PC-9 (cell line): ENCODE results near the gene FAM83C. TPM values are rescaled to one million over a fixed set of nuclear protein-coding genes. Genes with fewer than 3 reads are reported as not detected.

Experiments
- BruUV-seq: library from RNA; stranded (reverse); fragments of 400-500 nt; replicated peaks from 2 replicates; lab custom pipeline; 2021; lab: Mats Ljungman, UMichigan
- CTCF ChIA-PET: fragments of 300-600 bp; sonication (Branson Sonifier 250); formaldehyde crosslinking; loops from one replicate; lab custom pipeline; 2022; ENCODE audit warnings: antibody characterized with exemption; lab: Charles Lee
- POLR2A ChIA-PET: fragments of 300-600 bp; sonication (Branson Sonifier 250); formaldehyde crosslinking; loops from one replicate; lab custom pipeline; 2022; ENCODE audit warnings: antibody characterized with exemption; ENCODE audit not compliant: unreplicated experiment; lab: Charles Lee
- DNase-seq, 2 experiments: peaks; one replicate each; pipeline versions ENCODE4 v3.0.0 to v3.0.0-alpha.2; 2015 to 2022; ENCODE audit warnings: mixed read lengths in 1 of 2
- H2AFZ ChIP-seq: fragments of 200-600 bp; sonication (generic); 2 replicates; pipeline ENCODE4 v1.8.1; 2017; ENCODE audit warnings: antibody characterized with exemption
- H3F3A ChIP-seq: fragments of 200-600 bp; sonication (generic); 2 replicates; pipeline ENCODE4 v1.8.1; 2017; ENCODE audit warnings: antibody characterized with exemption, mild to moderate bottlenecking, low read depth; ENCODE audit not compliant: insufficient read depth
- H3K27ac ChIP-seq: fragments of 200-600 bp; sonication (generic); 2 replicates; pipeline ENCODE4 v1.6.1; 2016; ENCODE audit warnings: mixed run types
- H3K27me3 ChIP-seq: fragments of 200-600 bp; sonication (generic); 2 replicates; pipeline ENCODE4 v1.6.1; 2016; ENCODE audit warnings: low read depth, mixed run types; ENCODE audit not compliant: insufficient read depth
- H3K36me3 ChIP-seq: fragments of 200-600 bp; sonication (generic); 2 replicates; pipeline ENCODE4 v1.6.1; 2016; ENCODE audit warnings: low read depth, mixed run types
- H3K4me1 ChIP-seq: fragments of 200-600 bp; sonication (generic); replicated peaks from 2 replicates; pipeline ENCODE4 v1.6.1; 2016; ENCODE audit warnings: mixed run types; ENCODE audit not compliant: insufficient read depth
- H3K4me2 ChIP-seq: fragments of 200-600 bp; sonication (generic); 2 replicates; pipeline ENCODE4 v1.6.1; 2017; ENCODE audit warnings: mixed run types
- H3K4me3 ChIP-seq: fragments of 200-600 bp; sonication (generic); 2 replicates; pipeline ENCODE4 v1.6.1; 2016; ENCODE audit warnings: mixed run types
- H3K79me2 ChIP-seq: fragments of 200-600 bp; sonication (generic); 2 replicates; pipeline ENCODE4 v1.6.1; 2017; ENCODE audit warnings: low read depth, mixed run types
- H3K9me2 ChIP-seq: fragments of 200-600 bp; sonication (generic); 2 replicates; pipeline ENCODE4 v1.8.1; 2017; ENCODE audit warnings: mild to moderate bottlenecking; ENCODE audit not compliant: insufficient read depth
- H3K9me3 ChIP-seq: fragments of 200-600 bp; sonication (generic); 2 replicates; pipeline ENCODE4 v1.8.1; 2016; ENCODE audit warnings: low read depth; ENCODE audit not compliant: insufficient read depth
- H4K20me1 ChIP-seq: fragments of 200-600 bp; sonication (generic); 2 replicates; pipeline ENCODE4 v1.8.1; 2017; ENCODE audit not compliant: insufficient read depth
- EZH2 ChIP-seq: fragments of 200-600 bp; sonication (generic); IDR thresholded peaks from 2 replicates; pipeline ENCODE4 v1.8.0; 2017; ENCODE audit warnings: antibody characterized with exemption, low read depth
- intact Hi-C: fragments of 100-400 bp; cut with micrococcal nuclease; formaldehyde crosslinking; loops from one replicate; pipeline ENCODE4 v1.10.0; 2022; ENCODE audit not compliant: unreplicated experiment
- total RNA-seq: library from RNA; stranded (reverse); gene quantifications from 2 replicates; pipeline ENCODE4 v1.2.3, GENCODE V29; 2021
- TF ChIP-seq, protein P1 (sequence below): fragments of 200-600 bp; sonication (generic); conservative IDR thresholded peaks from 2 replicates; pipeline ENCODE4 v1.6.1; 2017; ENCODE audit warnings: mixed run types, antibody characterized with exemption, mild to moderate bottlenecking, moderate library complexity

FAM83C gene
- total RNA-seq, 1 experiment from 2014 or later, result not detected

DNA sequence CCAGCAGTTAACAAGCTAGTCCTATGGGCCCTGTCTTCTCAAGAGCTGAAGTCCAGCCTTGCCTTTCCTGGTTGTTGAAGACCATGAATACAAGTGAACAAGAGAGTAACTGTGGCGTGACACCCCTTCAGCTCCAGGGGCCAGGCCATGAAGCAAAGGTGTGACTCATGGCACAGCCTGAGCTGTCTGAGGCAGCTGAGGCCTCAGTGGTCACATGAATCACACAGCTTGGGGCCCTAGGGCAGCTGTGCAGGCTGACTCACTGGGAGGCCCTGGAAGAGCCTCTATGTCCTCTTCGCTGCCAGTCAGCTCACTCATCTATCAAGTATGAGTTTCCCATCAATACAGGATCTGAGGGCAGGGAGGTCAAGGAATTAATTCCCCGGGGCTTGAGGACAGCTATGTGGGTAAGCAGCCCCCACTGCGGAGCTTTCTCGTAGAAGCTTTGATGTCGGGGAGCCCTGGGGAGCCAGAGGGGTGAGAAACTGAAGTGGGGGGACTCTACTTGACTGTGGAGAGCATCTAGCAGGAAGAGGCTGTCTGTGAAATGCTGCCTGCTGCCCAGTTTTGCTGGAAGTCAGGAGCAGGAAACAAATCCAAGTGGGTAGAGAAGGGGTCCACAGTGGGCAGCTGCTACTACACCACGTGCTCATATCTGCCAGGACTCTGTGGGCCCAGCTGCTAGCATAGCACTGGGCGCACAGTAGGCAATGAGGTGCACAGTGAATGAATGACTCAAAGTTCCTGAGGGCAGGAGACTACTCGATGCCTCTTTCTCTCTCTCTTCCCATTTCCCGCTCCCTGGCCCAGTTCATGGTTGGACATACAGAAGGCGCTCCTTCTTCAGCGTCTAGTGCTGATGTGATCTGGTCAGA, 13.7 kb upstream of the FAM83C start:
- TF ChIP-seq, protein P1, sequence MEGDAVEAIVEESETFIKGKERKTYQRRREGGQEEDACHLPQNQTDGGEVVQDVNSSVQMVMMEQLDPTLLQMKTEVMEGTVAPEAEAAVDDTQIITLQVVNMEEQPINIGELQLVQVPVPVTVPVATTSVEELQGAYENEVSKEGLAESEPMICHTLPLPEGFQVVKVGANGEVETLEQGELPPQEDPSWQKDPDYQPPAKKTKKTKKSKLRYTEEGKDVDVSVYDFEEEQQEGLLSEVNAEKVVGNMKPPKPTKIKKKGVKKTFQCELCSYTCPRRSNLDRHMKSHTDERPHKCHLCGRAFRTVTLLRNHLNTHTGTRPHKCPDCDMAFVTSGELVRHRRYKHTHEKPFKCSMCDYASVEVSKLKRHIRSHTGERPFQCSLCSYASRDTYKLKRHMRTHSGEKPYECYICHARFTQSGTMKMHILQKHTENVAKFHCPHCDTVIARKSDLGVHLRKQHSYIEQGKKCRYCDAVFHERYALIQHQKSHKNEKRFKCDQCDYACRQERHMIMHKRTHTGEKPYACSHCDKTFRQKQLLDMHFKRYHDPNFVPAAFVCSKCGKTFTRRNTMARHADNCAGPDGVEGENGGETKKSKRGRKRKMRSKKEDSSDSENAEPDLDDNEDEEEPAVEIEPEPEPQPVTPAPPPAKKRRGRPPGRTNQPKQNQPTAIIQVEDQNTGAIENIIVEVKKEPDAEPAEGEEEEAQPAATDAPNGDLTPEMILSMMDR, result no peak
- no peak for TF ChIP-seq EZH2
- BruUV-seq, result TSS peak; percentile 43
- CTCF ChIA-PET, result interaction anchor here (0.6 to 4.6 kb wide), 12 partner anchors 12 to 687 kb away, joined by 3 to 19 read pairs (median 8); no protein-coding TSS in a partner anchor
- H3K27ac ChIP-seq, result peak overlapping the region; percentile 92
- H3K79me2 ChIP-seq, result 0 out of 2 replicates have a peak, but pooled peaks cover 2% of the 10 kb centered on the region
- H3K9me3 ChIP-seq, result no peaks in the 10 kb centered on the region
- H3K4me1 ChIP-seq, result peaks cover 78% of the 10 kb centered on the region
- H4K20me1 ChIP-seq, result no peaks in the 10 kb centered on the region
- peak overlapping the region; percentile 54 for H3K4me2 ChIP-seq
- no peak overlapping the region for H3K4me3 ChIP-seq
- no peaks in the 10 kb centered on the region for H3K9me2 ChIP-seq
- H3F3A ChIP-seq, result peaks cover 62% of the 10 kb centered on the region
- POLR2A ChIA-PET, result interaction anchor here (0.6 to 1.5 kb wide), 6 partner anchors 12 to 211 kb away, joined by 3 to 12 read pairs (median 4); partner anchors contain the start of gene EIF6
- no peaks in the 10 kb centered on the region for H3K27me3 ChIP-seq
- DNase-seq, result peak; percentile 96 to 99
- no peak overlapping the region for H2AFZ ChIP-seq
- intact Hi-C loops, result loop anchor here (1.0 to 2.0 kb wide), 6 partner anchors 12 to 141 kb away; partner anchors contain the start of gene MMP24OS
- no peaks in the 10 kb centered on the region for H3K36me3 ChIP-seq

DNA sequence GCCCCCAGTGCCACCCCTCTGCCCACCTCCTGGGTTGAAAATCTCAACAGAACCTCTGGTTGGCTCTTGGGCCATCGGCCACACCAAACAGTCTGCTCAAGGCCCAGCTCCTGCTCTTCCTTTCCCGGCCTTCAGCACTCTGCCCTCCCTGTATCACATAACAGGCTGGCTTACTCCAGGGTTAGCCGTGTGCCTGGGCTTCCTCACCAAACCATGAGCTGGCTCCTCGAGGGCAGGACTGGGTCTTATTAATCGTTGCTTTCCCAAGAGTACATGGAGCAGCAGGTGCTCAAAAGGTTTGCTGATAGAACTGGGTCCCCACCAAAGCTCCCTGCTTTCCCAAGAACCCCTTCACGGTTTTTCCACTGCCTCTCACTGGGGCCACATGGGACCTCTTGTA, 12.7 kb upstream of the FAM83C start:
- Histone ChIP-seq H3K36me3 (no peaks in the 10 kb centered on the region), H4K20me1 (no peaks in the 10 kb centered on the region), H3K27me3 (no peaks in the 10 kb centered on the region), H3K9me3 (no peaks in the 10 kb centered on the region), H3K4me2 (peak overlapping the region; percentile 41), H3K4me3 (no peak overlapping the region), H3K4me1 (peaks cover 75% of the 10 kb centered on the region), H3K79me2 (no peaks in the 10 kb centered on the region), H3K9me2 (no peaks in the 10 kb centered on the region), H3F3A (peaks cover 59% of the 10 kb centered on the region), H2AFZ (no peak overlapping the region), H3K27ac (peak overlapping the region; percentile 92)
- BruUV-seq, result no TSS peak
- intact Hi-C loops, result loop anchor here (1.0 to 2.0 kb wide), 6 partner anchors 13 to 142 kb away; partner anchors contain the start of gene MMP24OS
- DNase-seq, result no peak
- TF ChIP-seq, protein P1, result no peak
- no peak for TF ChIP-seq EZH2
- ChIA-PET POLR2A (interaction anchor here (0.6 to 1.5 kb wide), 3 partner anchors 15 to 78 kb away, joined by 5 to 12 read pairs (median 7); partner anchors contain the start of gene EIF6), CTCF (interaction anchor here (0.6 to 4.6 kb wide), 6 partner anchors 13 to 142 kb away, joined by 6 to 19 read pairs (median 8); no protein-coding TSS in a partner anchor)

DNA sequence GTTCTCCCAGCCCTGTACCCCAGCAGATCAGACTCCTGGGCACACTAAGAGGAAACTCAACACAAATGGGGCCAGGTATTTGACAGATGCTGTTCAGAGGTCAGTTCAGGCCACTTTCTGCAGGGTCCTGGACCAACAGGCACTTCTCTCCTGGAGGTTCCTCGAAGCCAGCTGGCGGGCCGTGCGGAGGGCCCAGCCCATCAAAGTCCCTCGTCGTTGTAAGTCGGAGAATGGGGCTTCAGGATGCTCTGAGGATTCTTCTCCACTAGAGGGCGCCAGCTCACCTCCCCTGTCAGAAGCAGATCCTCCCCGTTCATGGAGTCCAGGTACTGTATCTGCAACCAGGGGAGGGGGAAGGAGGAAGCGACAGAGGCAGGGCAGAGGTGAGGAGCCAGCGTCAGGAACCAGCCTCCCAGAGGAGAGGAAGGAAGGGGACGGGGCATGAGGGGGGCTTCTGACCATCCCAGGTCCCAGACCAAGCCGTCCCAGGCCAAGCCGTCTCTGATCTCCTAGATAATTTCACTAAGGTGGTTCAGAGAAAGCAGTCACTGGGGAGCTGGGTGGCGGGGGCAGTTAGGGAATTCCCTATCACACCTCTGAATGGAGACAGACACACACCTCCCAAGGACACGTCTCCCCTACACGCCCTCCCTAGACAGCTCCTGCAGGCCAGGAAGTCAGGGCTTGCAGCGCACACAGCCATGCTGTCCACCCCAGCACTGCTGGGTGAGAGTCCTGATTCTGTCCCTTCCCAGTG, 11.7 kb upstream of the FAM83C start:
- Histone ChIP-seq H3K9me3 (no peaks in the 10 kb centered on the region), H4K20me1 (no peaks in the 10 kb centered on the region), H3K4me3 (no peak overlapping the region), H3K27me3 (no peaks in the 10 kb centered on the region), H3K4me2 (peak overlapping the region; percentile 54), H3K27ac (peak overlapping the region; percentile 92), H3K36me3 (no peaks in the 10 kb centered on the region), H2AFZ (no peak overlapping the region), H3K4me1 (peaks cover 73% of the 10 kb centered on the region), H3F3A (peaks cover 56% of the 10 kb centered on the region), H3K79me2 (no peaks in the 10 kb centered on the region), H3K9me2 (no peaks in the 10 kb centered on the region)
- intact Hi-C loops, result loop anchor here (1.0 to 2.0 kb wide), 5 partner anchors 23 to 143 kb away; partner anchors contain the start of gene MMP24OS
- POLR2A ChIA-PET, result interaction anchor here (0.6 kb wide), 1 partner anchor 17 kb away, joined by 3 read pairs; no protein-coding TSS in a partner anchor
- TF ChIP-seq, protein P1, result peak; percentile 95
- TF ChIP-seq EZH2, result no peak
- CTCF ChIA-PET, result interaction anchor here (0.5 to 1.3 kb wide), 8 partner anchors 14 to 361 kb away, joined by 3 to 8 read pairs (median 4); partner anchors contain the start of genes CEP250, CPNE1 and RBM12
- peak; percentile 79 to 90 for DNase-seq
- no TSS peak for BruUV-seq
